ENCODE results near the gene BIN1.

Gene BIN1

DNA sequence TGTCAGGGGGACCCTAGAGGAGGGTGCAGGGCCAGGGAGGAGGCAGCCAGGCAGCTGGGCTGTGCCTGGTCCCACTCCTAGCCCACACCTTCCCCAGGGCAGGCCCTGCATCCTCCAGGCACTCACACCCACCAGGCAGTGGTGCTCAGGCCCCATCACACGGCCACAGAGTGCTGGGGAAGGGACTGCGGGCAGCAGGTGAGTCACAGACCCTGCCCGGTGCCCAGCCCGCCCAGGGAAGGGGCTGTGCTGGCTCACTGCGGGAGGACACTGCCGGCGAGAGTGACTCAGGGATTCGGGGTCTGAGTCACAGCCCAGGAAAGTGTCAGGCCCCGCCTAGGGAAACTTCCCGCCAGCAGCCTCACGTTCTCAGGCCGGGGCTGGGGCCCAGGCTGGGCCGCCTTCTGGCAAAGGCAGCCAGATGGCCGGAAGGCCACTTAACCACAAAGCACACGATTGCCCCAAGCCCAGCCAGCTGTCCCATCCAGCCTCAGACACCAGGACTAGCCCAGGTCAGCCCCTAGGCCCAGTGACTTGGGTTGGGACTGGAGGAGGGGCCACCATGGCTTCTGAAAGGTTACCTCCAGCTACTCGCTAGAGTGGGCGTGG, 42.2 kb downstream of the BIN1 start:
- no peaks in the 10 kb centered on the region for H3K27me3 Mint-ChIP-seq (ENCODE audit: low read depth)

DNA sequence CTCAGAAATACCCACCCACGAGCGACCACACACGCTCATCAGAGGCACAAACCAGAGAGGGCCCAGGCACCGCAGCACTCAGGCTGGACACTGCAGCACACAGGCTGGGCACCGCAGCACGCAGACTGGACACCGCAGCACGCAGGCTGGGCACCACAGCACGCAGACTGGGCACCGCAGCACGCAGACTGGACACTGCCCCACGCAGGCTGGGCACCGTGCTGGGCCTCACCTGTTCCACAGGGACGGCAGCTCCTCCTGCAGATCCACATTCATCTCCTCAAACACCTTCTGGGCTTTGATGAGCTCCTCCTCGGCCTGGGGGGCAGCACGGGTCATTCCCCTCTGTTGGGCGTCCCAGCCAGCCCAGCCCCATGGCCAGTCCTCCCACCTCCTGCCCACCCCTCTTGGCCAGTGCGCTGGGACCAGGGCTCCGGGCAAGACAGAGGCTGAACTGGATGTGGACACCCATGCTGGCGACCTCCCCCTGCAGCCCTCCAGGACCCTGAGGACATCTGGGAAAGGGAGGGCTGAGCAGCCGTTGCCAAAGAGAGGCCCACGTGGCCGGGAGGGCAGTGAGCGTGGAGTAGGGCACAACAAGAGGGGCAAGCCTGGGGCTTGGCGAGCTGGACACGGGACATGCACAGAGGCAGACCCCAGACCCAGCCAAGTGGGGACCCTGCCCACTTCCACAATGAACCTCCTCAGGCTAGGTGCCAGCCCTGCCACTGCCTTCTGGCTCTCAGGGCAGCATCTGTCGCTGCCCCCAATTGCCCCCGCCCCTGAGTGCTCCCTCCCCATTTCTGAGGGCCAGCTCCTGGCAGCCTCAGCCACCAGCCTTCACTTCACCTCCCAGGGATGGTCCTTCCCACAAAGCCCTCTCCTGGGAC, 43.0 kb downstream of the BIN1 start:
- Mint-ChIP-seq H3K9me3 (no peaks in the 10 kb centered on the region), H3K27ac (no peak overlapping the region), H3K27me3 (ENCODE audit: low read depth) (no peaks in the 10 kb centered on the region), H3K4me1 (ENCODE audit: low read depth) (peaks cover 12% of the 10 kb centered on the region), H3K4me3 (no peak overlapping the region), H3K36me3 (ENCODE audit: low read depth) (peaks cover 23% of the 10 kb centered on the region)
- DNase-seq (ENCODE audit: low spot score): no peak

More for the DNA sequence above, 42.2 kb downstream of the BIN1 start:
- peak; percentile 91 for DNase-seq (ENCODE audit: low spot score)
- H3K36me3 Mint-ChIP-seq (ENCODE audit: low read depth): peaks cover 28% of the 10 kb centered on the region
- H3K4me1 Mint-ChIP-seq (ENCODE audit: low read depth): peaks cover 12% of the 10 kb centered on the region
- H3K9me3 Mint-ChIP-seq: no peaks in the 10 kb centered on the region
- no peak overlapping the region for H3K4me3 Mint-ChIP-seq
- H3K27ac Mint-ChIP-seq: peak overlapping the region; percentile 67

DNA sequence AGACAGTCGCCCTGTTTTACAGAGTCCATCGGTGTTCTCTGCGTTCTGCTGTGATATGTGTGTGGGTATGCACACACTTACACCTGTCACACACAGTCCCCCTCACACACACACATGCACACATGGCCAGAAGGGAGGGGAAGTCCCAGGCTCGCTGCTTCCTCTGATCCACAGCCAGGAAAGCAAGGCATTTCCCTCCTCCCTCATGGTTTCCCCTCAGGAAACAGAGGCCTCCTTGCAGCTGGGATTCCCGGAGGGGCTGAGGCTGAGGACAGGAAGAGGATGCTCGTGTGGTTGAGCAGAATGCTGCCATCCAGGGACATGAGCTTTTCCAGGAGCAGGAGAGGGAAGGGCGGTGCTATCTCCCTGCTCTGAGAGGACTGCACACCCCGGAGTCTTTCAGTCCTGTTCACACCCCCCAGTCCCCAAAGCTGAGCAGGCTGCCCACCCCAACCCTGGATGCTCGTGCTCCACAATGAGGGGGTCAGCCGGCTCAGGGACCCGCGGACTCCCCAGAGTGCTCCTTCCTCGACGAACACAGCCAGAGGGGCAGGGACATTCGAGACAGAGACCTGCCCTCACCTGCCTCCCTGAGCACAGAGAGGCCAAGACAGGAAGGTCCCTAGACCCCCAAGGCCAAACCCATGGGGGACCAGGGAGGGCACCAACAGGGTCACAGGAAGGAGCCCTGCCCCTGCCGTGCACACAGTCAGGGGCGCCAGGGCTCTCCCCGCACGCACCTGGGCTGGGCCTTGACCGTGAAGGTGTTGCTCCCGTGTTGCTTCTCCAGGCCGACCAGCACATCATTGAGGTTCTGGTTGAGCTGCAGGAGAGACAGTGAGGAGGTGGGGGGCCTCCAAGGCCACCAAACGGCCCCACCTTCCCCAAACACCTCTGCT, 45.3 kb downstream of the BIN1 start:
- Mint-ChIP-seq H3K4me3 (no peak overlapping the region), H3K4me1 (ENCODE audit: low read depth) (peaks cover 7% of the 10 kb centered on the region), H3K9me3 (no peaks in the 10 kb centered on the region), H3K27me3 (ENCODE audit: low read depth) (no peaks in the 10 kb centered on the region), H3K36me3 (ENCODE audit: low read depth) (peaks cover 16% of the 10 kb centered on the region), H3K27ac (no peak overlapping the region)
- no peak for DNase-seq (ENCODE audit: low spot score)

DNA sequence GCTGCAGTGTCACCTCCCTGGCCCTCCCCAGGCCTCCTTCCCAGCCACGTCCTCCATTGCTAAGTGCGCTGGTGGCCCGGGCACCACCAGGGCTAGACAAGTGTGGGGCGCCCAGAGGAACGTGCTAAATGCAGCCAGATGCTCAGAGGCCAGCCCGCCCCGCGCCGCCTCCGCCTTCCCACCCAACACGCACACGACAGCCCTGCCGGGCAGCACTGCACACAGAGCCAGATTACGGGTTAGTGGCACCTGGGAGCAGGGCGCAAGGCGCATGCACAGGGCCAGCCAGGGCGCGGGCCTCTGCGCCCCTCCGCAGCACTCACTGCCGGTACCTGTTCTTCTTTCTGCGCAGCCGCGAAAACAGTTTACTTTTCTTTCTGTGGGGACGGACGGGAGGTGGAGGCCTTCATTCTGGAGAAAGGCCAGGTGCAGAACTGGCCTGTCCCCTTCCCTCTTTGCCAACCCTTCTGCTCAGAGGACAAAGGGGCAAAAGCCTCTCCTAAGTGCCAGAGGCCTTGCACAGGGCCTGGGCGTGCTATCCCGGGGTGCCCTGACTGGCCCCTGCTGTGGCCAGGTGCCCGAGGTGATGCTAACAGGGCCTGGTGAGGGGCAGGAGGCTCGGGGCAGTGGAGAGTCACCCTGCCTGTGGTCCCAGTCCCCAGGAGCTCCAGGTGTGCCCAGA, 46.5 kb downstream of the BIN1 start:
- no peak for DNase-seq (ENCODE audit: low spot score)
- H3K27ac Mint-ChIP-seq: no peak overlapping the region
- H3K4me1 Mint-ChIP-seq (ENCODE audit: low read depth): peaks cover 5% of the 10 kb centered on the region
- no peak overlapping the region for H3K4me3 Mint-ChIP-seq
- H3K36me3 Mint-ChIP-seq (ENCODE audit: low read depth): peaks cover 13% of the 10 kb centered on the region
- no peaks in the 10 kb centered on the region for H3K27me3 Mint-ChIP-seq (ENCODE audit: low read depth)
- no peaks in the 10 kb centered on the region for H3K9me3 Mint-ChIP-seq

DNA sequence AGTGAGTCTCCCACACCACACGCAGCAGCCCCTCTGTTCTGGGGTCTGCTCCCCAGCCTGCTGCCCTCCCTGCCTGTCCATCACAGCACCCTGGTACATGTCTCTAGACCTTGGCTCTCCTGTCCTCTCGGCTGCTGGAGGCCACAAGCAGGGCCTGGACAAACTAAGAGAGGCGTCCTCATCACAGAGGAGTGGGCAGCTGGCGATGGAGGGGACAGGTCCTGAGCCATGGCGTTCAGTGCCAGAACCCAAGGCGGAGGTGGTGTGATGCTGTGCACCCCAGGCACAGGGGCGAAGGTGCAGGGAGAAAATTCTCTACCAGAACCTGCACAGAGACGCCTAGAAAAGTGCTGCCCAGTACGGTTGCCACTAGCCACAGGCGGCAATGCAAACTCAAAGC, 47.4 kb downstream of the BIN1 start:
- Mint-ChIP-seq H3K27me3 (ENCODE audit: low read depth) (no peaks in the 10 kb centered on the region), H3K27ac (no peak overlapping the region), H3K4me3 (no peak overlapping the region), H3K36me3 (ENCODE audit: low read depth) (peaks cover 13% of the 10 kb centered on the region), H3K4me1 (ENCODE audit: low read depth) (no peaks in the 10 kb centered on the region), H3K9me3 (no peaks in the 10 kb centered on the region)
- no peak for DNase-seq (ENCODE audit: low spot score)

DNA sequence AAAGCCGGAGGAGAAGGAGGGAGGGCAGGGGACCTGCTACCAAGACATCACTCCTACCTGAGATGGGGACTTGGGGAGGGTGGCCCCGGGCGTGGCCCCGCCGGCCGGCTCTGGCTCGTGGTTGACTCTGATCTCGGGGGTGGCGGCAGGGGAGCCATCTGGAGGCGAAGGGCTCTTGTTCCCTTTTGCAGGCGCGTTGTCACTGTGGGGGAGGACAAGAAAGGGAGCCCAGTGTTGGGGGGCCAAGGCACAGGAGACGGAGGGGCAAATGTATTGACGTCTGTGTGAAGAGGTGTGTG, 48.1 kb downstream of the BIN1 start:
- H3K27ac Mint-ChIP-seq: no peak overlapping the region
- no peaks in the 10 kb centered on the region for H3K4me1 Mint-ChIP-seq (ENCODE audit: low read depth)
- H3K27me3 Mint-ChIP-seq (ENCODE audit: low read depth): no peaks in the 10 kb centered on the region
- H3K36me3 Mint-ChIP-seq (ENCODE audit: low read depth): peaks cover 13% of the 10 kb centered on the region
- no peak overlapping the region for H3K4me3 Mint-ChIP-seq
- DNase-seq (ENCODE audit: low spot score): no peak
- H3K9me3 Mint-ChIP-seq: no peaks in the 10 kb centered on the region

DNA sequence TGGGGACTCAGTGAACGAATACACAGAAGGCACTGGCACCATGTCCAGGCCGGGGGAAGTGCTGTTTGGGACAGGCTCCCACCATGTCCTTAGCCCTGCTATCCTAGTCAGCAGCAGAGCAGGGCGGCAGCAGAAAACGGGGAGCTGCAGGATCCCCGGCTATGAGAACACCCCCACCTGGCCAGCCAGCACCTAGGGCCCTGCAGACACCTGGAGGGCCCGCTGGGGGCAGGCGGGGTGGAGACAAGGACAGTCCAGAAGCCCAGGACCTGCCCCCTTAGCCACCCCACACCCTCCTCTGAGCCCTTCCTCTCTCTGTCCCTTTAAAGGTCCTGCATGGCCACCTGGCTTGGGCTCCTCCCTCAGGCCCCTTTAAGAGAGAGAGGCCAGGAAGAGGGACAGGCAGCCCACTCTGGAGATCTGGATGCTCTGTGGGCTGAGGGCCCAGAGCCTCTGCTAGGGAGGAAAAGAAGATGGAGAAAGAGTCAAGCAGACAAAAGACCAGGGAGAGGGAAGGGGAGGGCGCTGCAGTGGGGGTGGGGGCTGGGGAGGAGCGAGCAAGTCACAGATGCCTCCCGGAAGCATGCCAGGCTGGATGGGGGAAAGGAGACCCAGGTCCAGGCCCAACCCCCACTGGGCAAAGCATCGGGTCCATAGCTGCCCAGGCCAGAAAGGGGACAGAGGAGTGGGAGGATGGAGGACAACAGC, 48.6 kb downstream of the BIN1 start:
- DNase-seq (ENCODE audit: low spot score): no peak
- Mint-ChIP-seq H3K27ac (no peak overlapping the region), H3K36me3 (ENCODE audit: low read depth) (peaks cover 13% of the 10 kb centered on the region)

DNA sequence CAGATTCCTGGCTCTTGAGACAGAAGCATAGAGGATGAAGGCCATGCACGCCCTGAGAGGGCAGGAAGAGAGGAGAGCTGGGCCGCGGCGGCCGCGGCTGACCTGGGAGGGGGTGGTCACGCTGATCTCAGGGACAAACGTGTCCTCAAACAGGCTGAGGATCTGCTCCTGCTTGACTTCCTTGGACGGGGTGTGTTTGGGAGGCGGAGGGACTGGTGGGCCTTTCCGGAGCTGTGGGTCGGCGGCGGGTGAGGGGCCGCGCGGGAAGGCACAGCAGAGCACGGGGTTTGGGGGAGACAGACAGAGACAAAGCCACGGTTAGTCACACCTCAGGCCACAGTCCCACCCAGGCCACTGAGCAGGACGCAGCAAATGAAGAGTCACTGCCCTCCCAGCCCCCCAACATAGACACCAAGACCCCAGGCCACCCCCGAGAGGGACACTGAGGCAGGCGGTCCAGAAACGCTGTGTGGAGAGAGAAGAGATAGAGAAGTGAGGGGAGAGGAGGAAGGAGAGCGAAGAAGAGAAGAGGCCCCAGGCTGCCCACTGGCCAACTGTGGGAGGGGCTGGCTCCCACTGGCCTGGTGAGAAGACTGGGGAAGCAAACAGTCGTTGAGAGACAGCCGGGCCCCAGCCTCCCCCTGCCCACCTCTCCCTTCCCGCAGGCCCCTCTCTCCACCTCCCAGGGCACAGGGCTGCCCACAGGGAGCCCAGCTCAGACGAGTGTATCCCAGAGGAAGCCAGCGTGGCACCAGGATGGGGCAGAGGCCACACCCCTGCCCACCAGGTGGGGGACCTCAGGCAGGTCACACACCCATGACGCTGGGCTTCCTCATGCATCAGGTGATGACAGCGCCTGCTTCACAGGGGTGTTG, 49.3 kb downstream of the BIN1 start:
- no peak overlapping the region for H3K27ac Mint-ChIP-seq
- no peaks in the 10 kb centered on the region for H3K4me1 Mint-ChIP-seq (ENCODE audit: low read depth)
- no peak overlapping the region for H3K4me3 Mint-ChIP-seq
- no peak for DNase-seq (ENCODE audit: low spot score)
- no peaks in the 10 kb centered on the region for H3K27me3 Mint-ChIP-seq (ENCODE audit: low read depth)
- H3K36me3 Mint-ChIP-seq (ENCODE audit: low read depth): peaks cover 13% of the 10 kb centered on the region
- H3K9me3 Mint-ChIP-seq: no peaks in the 10 kb centered on the region

More for the DNA sequence above, 48.6 kb downstream of the BIN1 start:
- Mint-ChIP-seq H3K4me1 (ENCODE audit: low read depth) (no peaks in the 10 kb centered on the region), H3K4me3 (no peak overlapping the region), H3K9me3 (no peaks in the 10 kb centered on the region), H3K27me3 (ENCODE audit: low read depth) (no peaks in the 10 kb centered on the region)

DNA sequence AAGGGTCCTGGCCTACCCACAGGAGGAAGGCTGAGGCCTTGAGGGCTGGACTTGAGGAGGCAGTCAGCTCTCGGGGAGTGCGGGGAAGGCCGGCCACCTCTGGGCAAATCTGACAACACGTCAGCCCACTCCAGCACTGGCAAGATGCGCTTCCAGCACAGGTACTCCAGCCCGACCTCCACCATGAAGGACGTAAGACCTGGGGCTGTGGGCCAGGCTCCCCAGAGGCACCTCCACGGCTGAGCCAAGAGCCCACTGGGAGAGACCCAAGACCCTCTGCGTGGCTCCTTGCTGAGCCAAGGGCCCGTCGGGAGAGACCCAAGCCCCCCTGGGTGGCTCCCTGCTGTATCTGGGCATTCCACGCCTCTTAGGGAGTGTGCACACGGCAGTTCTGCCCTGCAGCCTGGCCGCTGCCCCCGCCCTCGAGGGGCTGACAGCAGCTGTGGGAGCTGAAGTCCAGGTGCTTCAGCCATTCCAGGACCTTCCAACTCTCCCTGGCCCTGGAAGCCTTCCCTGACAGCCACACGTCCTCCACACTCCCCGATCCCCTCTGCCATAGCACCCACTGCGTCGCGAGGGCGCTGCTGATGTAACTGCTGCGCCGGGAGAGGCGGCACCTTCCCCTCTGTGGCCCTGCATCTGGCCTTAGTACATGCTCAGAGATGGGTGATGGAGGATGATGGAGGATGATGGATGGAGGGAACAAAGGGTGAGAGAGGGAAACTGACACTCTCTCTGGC, 50.2 kb downstream of the BIN1 start:
- DNase-seq (ENCODE audit: low spot score): no peak
- Mint-ChIP-seq H3K27ac (no peak overlapping the region), H3K4me3 (no peak overlapping the region), H3K27me3 (ENCODE audit: low read depth) (no peaks in the 10 kb centered on the region), H3K4me1 (ENCODE audit: low read depth) (no peaks in the 10 kb centered on the region), H3K9me3 (no peaks in the 10 kb centered on the region), H3K36me3 (ENCODE audit: low read depth) (peaks cover 9% of the 10 kb centered on the region)

DNA sequence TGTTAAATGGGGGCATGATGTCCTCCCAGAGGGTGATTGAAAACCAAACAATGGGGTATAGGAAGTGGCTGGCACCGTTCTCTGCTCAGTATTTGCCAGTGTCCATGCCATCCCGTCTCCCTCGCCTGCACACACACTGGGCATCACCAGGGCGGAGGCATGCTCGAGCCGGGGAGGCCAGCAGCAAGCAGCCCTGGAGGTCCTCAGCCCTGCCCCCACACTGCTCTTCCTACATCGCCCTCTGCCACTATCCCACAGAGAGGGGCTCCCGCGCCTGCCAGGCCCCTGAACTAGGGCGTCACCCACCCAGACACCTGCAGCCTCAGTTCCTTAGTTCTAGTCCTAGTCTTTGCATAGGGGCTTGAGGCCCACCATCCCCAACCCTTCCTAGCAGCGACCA, 50.9 kb downstream of the BIN1 start:
- no peaks in the 10 kb centered on the region for H3K27me3 Mint-ChIP-seq (ENCODE audit: low read depth)
- no peaks in the 10 kb centered on the region for H3K4me1 Mint-ChIP-seq (ENCODE audit: low read depth)
- no peak for DNase-seq (ENCODE audit: low spot score)
- no peaks in the 10 kb centered on the region for H3K9me3 Mint-ChIP-seq
- H3K4me3 Mint-ChIP-seq: no peak overlapping the region
- H3K36me3 Mint-ChIP-seq (ENCODE audit: low read depth): peaks cover 9% of the 10 kb centered on the region
- no peak overlapping the region for H3K27ac Mint-ChIP-seq

DNA sequence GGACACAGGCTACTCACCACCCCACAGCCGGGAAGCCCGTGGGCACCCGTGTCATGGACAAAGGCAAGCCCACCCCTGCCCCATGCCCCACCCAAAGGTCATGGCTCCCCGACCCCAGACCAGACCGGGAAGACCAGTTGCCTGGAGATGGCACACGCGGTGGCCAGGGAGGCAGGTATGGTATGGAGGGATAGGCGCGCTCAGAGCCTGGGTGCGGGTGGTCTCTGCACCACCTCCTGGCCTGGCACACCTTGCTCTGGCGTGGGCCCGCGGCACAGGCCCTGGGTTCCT, 51.2 kb downstream of the BIN1 start:
- Mint-ChIP-seq H3K9me3 (no peaks in the 10 kb centered on the region), H3K27me3 (ENCODE audit: low read depth) (no peaks in the 10 kb centered on the region), H3K36me3 (ENCODE audit: low read depth) (peaks cover 9% of the 10 kb centered on the region), H3K27ac (no peak overlapping the region), H3K4me1 (ENCODE audit: low read depth) (no peaks in the 10 kb centered on the region), H3K4me3 (no peak overlapping the region)
- DNase-seq (ENCODE audit: low spot score): no peak

DNA sequence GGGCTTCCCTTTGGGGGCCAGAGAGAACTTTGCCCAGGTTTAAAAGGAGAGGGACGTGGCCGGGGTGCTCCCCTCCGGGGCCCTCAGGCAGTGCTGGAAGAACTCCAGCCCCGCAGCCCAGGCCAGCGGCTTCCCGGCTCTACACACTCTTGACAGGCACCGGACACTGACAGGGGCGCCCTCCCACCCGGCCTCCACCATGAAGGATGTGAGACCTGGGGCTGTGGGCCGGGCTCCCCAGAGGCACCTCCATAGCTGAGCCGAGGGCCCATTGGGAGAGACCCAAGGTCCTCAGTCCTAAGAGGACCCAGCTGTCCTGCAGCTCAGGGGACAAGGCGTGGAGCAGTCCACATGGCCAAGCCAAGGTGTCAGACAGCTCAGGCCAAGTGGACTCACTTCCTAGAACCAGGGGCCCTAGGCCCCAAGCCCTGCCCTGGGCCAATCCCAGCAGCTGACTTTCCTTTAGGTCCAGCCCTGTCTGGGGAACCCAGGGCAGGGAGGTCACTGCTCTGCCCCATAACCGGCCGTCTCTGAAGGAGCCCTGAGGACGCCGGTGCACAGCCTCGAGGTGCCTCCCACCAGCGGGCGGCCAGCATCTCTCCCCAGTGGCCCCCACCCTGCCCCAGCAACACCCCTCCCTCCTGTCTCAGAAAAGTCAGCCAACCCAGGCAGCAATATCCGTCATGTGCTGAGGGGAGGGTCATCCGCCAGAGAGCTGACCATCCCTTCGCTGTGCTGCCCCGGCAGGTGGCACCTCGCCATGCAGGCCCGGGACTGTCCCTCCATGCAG, 51.8 kb downstream of the BIN1 start:
- no peak for DNase-seq (ENCODE audit: low spot score)
- Mint-ChIP-seq H3K9me3 (no peaks in the 10 kb centered on the region), H3K27ac (no peak overlapping the region), H3K4me1 (ENCODE audit: low read depth) (no peaks in the 10 kb centered on the region), H3K36me3 (ENCODE audit: low read depth) (peaks cover 9% of the 10 kb centered on the region), H3K4me3 (no peak overlapping the region), H3K27me3 (ENCODE audit: low read depth) (no peaks in the 10 kb centered on the region)
